HCT116 (cell line): ENCODE data around the gene LHX1. TPM values are rescaled to one million over a fixed set of nuclear protein-coding genes. Genes with fewer than 3 reads are reported as not detected.

ENCODE experiments used
- ATAC-seq: fragments of 200-7000 bp; cut with Tn5 transposase; 2 replicates; pipeline ENCODE4 v1.9.1; 2020; ENCODE audit warnings: mild to moderate bottlenecking, moderate library complexity
- BruUV-seq: library from RNA; stranded (reverse); fragments of 400-500 nt; replicated peaks from 2 replicates; lab custom pipeline; 2021; lab: Mats Ljungman, UMichigan
- CTCF ChIA-PET: fragments of 300-600 bp; sonication (Branson Sonifier 250); formaldehyde crosslinking; loops from one replicate; lab custom pipeline; 2021; ENCODE audit warnings: antibody characterized with exemption; lab: Charles Lee
- POLR2A ChIA-PET: fragments of 300-600, 350-600 bp; sonication (Branson Sonifier 250); formaldehyde crosslinking; loops from one replicate; lab custom pipeline; 2021; ENCODE audit warnings: antibody characterized with exemption; lab: Charles Lee
- RAD21 ChIA-PET, 2 experiments: fragments of 300-600 bp; sonication (Branson Sonifier 250); formaldehyde crosslinking; loops; one replicate each; lab custom pipeline; 2023; ENCODE audit warnings: low total read pairs in 2 of 2; ENCODE audit not compliant: uncharacterized antibody in 2 of 2, unreplicated experiment in 2 of 2, low non-redundant PET in 1 of 2; lab: Charles Lee
- DNase-seq: peaks from one replicate; pipeline ENCODE4 v3.0.0-alpha.2; 2010; ENCODE audit warnings: low read depth, low spot score
- H2AFZ ChIP-seq: fragments of 200-600 bp; shearing (Covaris generic), sonication (generic); 2 replicates; pipeline ENCODE4 v1.6.1; 2017; ENCODE audit warnings: low read depth, mixed run types, mixed read lengths, antibody characterized with exemption, low read length; ENCODE audit not compliant: poor library complexity, severe bottlenecking
- H3K27ac ChIP-seq: 2 replicates; pipeline ENCODE4 v1.5.1; 2012; ENCODE audit warnings: low read depth, low read length
- H3K27me3 ChIP-seq: fragments of 200-600 bp; sonication (generic); 2 replicates; pipeline ENCODE4 v1.6.1; 2016; ENCODE audit warnings: mixed run types, low read length, mixed read lengths; ENCODE audit not compliant: insufficient read depth
- H3K36me3 ChIP-seq, 2 experiments: fragments of 200-500 bp in 1 of 2; fragments of 200-600 bp in 1 of 2; sonication (Bioruptor generic) in 1 of 2; sonication (generic) in 1 of 2; 2 replicates each; pipeline versions ENCODE4 v1.5.1 to v1.6.1; 2014 to 2016; ENCODE audit warnings: low read length in 2 of 2, inconsistent platforms in 1 of 2, mixed read lengths in 1 of 2, mixed run types in 1 of 2; ENCODE audit not compliant: insufficient read depth in 2 of 2, control insufficient read depth in 1 of 2
- H3K4me1 ChIP-seq, 2 experiments: fragments of 200-600 bp in 1 of 2; sonication (generic) in 1 of 2; 2 replicates each; pipeline versions ENCODE4 v1.5.1 to v1.6.1; 2012 to 2017; ENCODE audit warnings: low read length in 2 of 2, inconsistent platforms in 1 of 2, mild to moderate bottlenecking in 1 of 2, mixed read lengths in 1 of 2, mixed run types in 1 of 2, moderate library complexity in 1 of 2; ENCODE audit not compliant: insufficient read depth in 2 of 2, control insufficient read depth in 1 of 2
- H3K4me2 ChIP-seq: fragments of 200-600 bp; sonication (generic); 2 replicates; pipeline ENCODE4 v1.6.1; 2017; ENCODE audit warnings: mixed run types, low read length, mixed read lengths
- H3K4me3 ChIP-seq, 2 experiments: fragments of 200-600 bp in 1 of 2; sonication (generic) in 1 of 2; replicated peaks in 1 of 2; 2 replicates each; pipeline ENCODE4 v1.5.1; 2011 to 2016; ENCODE audit warnings: low read length in 2 of 2, control low read depth in 1 of 2, low read depth in 1 of 2, mild to moderate bottlenecking in 1 of 2, mixed read lengths in 1 of 2, mixed run types in 1 of 2
- H3K79me2 ChIP-seq: fragments of 200-600 bp; sonication (generic); 2 replicates; pipeline ENCODE4 v1.6.1; 2017; ENCODE audit warnings: mild to moderate bottlenecking, mixed run types, low read length, moderate library complexity, mixed read lengths; ENCODE audit not compliant: insufficient read depth
- H3K9ac ChIP-seq: fragments of 200-600 bp; sonication (generic); 2 replicates; pipeline ENCODE4 v1.6.1; 2016; ENCODE audit warnings: low read length, mixed read lengths
- H3K9me2 ChIP-seq: fragments of 200-600 bp; sonication (generic), shearing (Covaris generic); 2 replicates; pipeline ENCODE4 v1.6.1; 2017; ENCODE audit warnings: mixed run types, mild to moderate bottlenecking, moderate library complexity; ENCODE audit not compliant: insufficient read depth
- H3K9me3 ChIP-seq, 2 experiments: fragments of 200-500 bp in 1 of 2; fragments of 200-600 bp in 1 of 2; sonication (Bioruptor generic) in 1 of 2; sonication (generic) in 1 of 2; 2 replicates each; pipeline ENCODE4 v1.6.1; 2014 to 2017; ENCODE audit warnings: low read length in 2 of 2, mixed read lengths in 2 of 2, inconsistent platforms in 1 of 2, low read depth in 1 of 2, mild to moderate bottlenecking in 1 of 2, mixed run types in 1 of 2, moderate library complexity in 1 of 2; ENCODE audit not compliant: control insufficient read depth in 1 of 2, insufficient read depth in 1 of 2
- H4K20me1 ChIP-seq: fragments of 200-600 bp; sonication (generic), shearing (Covaris generic); 2 replicates; pipeline ENCODE4 v1.6.1; 2017; ENCODE audit warnings: mixed run types, mild to moderate bottlenecking, moderate library complexity; ENCODE audit not compliant: insufficient read depth
- CEBPB ChIP-seq: IDR thresholded peaks from 2 replicates; pipeline ENCODE4 v1.6.1; 2012; ENCODE audit warnings: low read depth
- EZH2 ChIP-seq: fragments of 200-600 bp; sonication (generic); IDR thresholded peaks from 2 replicates; pipeline ENCODE4 v1.6.1; 2017; ENCODE audit warnings: antibody characterized with exemption, mixed run types
- MAX ChIP-seq: IDR thresholded peaks from 2 replicates; pipeline ENCODE4 v1.6.1; 2012
- RAD21 ChIP-seq: IDR thresholded peaks from 2 replicates; pipeline ENCODE4 v1.6.1; 2012; ENCODE audit warnings: low read depth, mild to moderate bottlenecking
- SP1 ChIP-seq: IDR thresholded peaks from 2 replicates; pipeline ENCODE4 v1.6.1; 2012; ENCODE audit warnings: low read depth
- intact Hi-C: fragments of 100-400 bp; cut with micrococcal nuclease; formaldehyde crosslinking; loops from 2 replicates; pipeline ENCODE4 v1.10.0; 2022
- total RNA-seq: library from RNA; stranded (reverse); gene quantifications from one replicate; pipeline ENCODE4 v1.2.1, GENCODE V29; 2021; ENCODE audit not compliant: unreplicated experiment
- TF ChIP-seq, protein P1 (sequence below): IDR thresholded peaks from 2 replicates; pipeline ENCODE4 v1.6.1; 2011; ENCODE audit warnings: mild to moderate bottlenecking, low read length, moderate library complexity; ENCODE audit not compliant: insufficient replicate concordance; ENCODE audit errors: extremely low read depth
- TF ChIP-seq, protein P2 (sequence below): IDR thresholded peaks from 2 replicates; pipeline ENCODE4 v1.6.1; 2012; ENCODE audit warnings: low read depth

LHX1 gene
- total RNA-seq, 1 experiment from 2014 or later = 0.44 TPM

GRCh38 chr17:36935671-36936454 is 1.4 kb upstream of the LHX1 start (continued):
- no peak for TF ChIP-seq CEBPB
- TF ChIP-seq MAX = no peak
- no peak for TF ChIP-seq SP1
- TF ChIP-seq, protein P1, sequence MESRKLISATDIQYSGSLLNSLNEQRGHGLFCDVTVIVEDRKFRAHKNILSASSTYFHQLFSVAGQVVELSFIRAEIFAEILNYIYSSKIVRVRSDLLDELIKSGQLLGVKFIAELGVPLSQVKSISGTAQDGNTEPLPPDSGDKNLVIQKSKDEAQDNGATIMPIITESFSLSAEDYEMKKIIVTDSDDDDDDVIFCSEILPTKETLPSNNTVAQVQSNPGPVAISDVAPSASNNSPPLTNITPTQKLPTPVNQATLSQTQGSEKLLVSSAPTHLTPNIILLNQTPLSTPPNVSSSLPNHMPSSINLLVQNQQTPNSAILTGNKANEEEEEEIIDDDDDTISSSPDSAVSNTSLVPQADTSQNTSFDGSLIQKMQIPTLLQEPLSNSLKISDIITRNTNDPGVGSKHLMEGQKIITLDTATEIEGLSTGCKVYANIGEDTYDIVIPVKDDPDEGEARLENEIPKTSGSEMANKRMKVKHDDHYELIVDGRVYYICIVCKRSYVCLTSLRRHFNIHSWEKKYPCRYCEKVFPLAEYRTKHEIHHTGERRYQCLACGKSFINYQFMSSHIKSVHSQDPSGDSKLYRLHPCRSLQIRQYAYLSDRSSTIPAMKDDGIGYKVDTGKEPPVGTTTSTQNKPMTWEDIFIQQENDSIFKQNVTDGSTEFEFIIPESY = no peak
- TF ChIP-seq RAD21 = no peak

- no peaks in the 10 kb centered on the region for H3K9me3 ChIP-seq
- BruUV-seq = no TSS peak
- H3K27me3 ChIP-seq = no peaks in the 10 kb centered on the region
- H3K9ac ChIP-seq = no peak overlapping the region
- ChIA-PET POLR2A (no interaction called here), RAD21 (interaction anchor here in 1 of 2 experiments (0.7 kb wide), 1 partner anchor 148 kb away, joined by 6 read pairs; no protein-coding TSS in a partner anchor), CTCF (no interaction called here)
- no peaks in the 10 kb centered on the region for H4K20me1 ChIP-seq
- H3K9me2 ChIP-seq = no peaks in the 10 kb centered on the region
- no peaks in the 10 kb centered on the region for H3K79me2 ChIP-seq
- peak overlapping the region; percentile 67 for H3K4me2 ChIP-seq
- no peak overlapping the region for H2AFZ ChIP-seq
- intact Hi-C loops = no loop called here
- DNase-seq (no peak), ATAC-seq (no peak)
- peaks cover 2 to 13% of the 10 kb centered on the region in 2 experiments; a peak in 2 of 4 replicates for H3K4me1 ChIP-seq
- no peak for TF ChIP-seq EZH2
- TF ChIP-seq, protein P2, sequence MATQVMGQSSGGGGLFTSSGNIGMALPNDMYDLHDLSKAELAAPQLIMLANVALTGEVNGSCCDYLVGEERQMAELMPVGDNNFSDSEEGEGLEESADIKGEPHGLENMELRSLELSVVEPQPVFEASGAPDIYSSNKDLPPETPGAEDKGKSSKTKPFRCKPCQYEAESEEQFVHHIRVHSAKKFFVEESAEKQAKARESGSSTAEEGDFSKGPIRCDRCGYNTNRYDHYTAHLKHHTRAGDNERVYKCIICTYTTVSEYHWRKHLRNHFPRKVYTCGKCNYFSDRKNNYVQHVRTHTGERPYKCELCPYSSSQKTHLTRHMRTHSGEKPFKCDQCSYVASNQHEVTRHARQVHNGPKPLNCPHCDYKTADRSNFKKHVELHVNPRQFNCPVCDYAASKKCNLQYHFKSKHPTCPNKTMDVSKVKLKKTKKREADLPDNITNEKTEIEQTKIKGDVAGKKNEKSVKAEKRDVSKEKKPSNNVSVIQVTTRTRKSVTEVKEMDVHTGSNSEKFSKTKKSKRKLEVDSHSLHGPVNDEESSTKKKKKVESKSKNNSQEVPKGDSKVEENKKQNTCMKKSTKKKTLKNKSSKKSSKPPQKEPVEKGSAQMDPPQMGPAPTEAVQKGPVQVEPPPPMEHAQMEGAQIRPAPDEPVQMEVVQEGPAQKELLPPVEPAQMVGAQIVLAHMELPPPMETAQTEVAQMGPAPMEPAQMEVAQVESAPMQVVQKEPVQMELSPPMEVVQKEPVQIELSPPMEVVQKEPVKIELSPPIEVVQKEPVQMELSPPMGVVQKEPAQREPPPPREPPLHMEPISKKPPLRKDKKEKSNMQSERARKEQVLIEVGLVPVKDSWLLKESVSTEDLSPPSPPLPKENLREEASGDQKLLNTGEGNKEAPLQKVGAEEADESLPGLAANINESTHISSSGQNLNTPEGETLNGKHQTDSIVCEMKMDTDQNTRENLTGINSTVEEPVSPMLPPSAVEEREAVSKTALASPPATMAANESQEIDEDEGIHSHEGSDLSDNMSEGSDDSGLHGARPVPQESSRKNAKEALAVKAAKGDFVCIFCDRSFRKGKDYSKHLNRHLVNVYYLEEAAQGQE = no peak
- H3K4me3 ChIP-seq = no peak overlapping the region
- no peak overlapping the region for H3K27ac ChIP-seq
- H3K36me3 ChIP-seq = no peaks in the 10 kb centered on the region
These were observed 747 bp upstream of the LHX1 start for GRCh38 chr17:36936455-36937000.
